ENCODE results near the gene CACNB4.

- no peak for TF ChIP-seq CTCF (conservative IDR thresholded peaks at IDR 0.05 in 1 of 2, IDR thresholded peaks at IDR 0.05 in 1 of 2; ENCODE audit: extremely low read depth in 1 of 2, insufficient read depth in 1 of 2, low read depth in 1 of 2, low read length in 2 of 2)
- no peak for TF ChIP-seq EZH2 (IDR thresholded peaks at IDR 0.05; ENCODE audit: borderline replicate concordance, low read length)
These were observed 253.4 kb downstream of the CACNB4 start for GRCh38 chr2:151845481-151845880.

Data from mammary epithelial cell (primary cell).